Activated CD4-positive, alpha-beta T cell treated with anti-CD3 and anti-CD28 coated beads, Interleukin-2, amount 50 U/mL, for 1 hour (primary cell): ENCODE measurements around the gene ERICH4.
A peak's percentile ranks its signal among the peaks of the same experiment; 100 is the strongest.
"Not testable (repeated sequence)": the region's sequence is repeated elsewhere in the genome, so short reads cannot be mapped to it uniquely, and the experiment has no call there.

Source experiments
- DNase-seq: peaks from one replicate; pipeline ENCODE4 v3.0.0-alpha.2; 2020

The ERICH4 gene

GRCh38 chr19:41442473-41443355 lies at the start of gene ERICH4:
Gene ERICH4, plus strand, starts transcription at chr19:41443156. Its CDS starts 14 bp downstream, at chr19:41443170.
- no peak for DNase-seq

- no peak for DNase-seq
These were observed 47.6 kb upstream of the ERICH4 start for GRCh38 chr19:41395355-41395754.

- DNase-seq: peak; percentile 99
These were observed 45.6 kb upstream of the ERICH4 start, which contains the start of the genes BCKDHA and EXOSC5 for GRCh38 chr19:41397086-41398049. Gene BCKDHA, plus strand, starts transcription at chr19:41397818. Its CDS starts 10 bp downstream, at chr19:41397828. Gene EXOSC5, minus strand, starts transcription at chr19:41397359. Its CDS starts 31 bp downstream, at chr19:41397328.

GRCh38 chr19:41398050-41398418 lies 44.9 kb upstream of the ERICH4 start:
- no peak for DNase-seq

- DNase-seq: no peak
These were observed 44.4 kb upstream of the ERICH4 start for GRCh38 chr19:41398598-41398997.

GRCh38 chr19:41399091-41399490 lies 43.9 kb upstream of the ERICH4 start:
- DNase-seq: no peak

- DNase-seq: no peak
These were observed 43.4 kb upstream of the ERICH4 start for GRCh38 chr19:41399525-41399924.

GRCh38 chr19:41401483-41401882 lies 41.5 kb upstream of the ERICH4 start:
- DNase-seq: no peak

GRCh38 chr19:41402010-41402409 lies 40.9 kb upstream of the ERICH4 start:
- DNase-seq: no peak

GRCh38 chr19:41403181-41403970 lies 39.6 kb upstream of the ERICH4 start:
- no peak for DNase-seq

- no peak for DNase-seq
These were observed 37.2 kb upstream of the ERICH4 start for GRCh38 chr19:41405776-41406175.

GRCh38 chr19:41407271-41407670 lies 35.7 kb upstream of the ERICH4 start:
- no peak for DNase-seq

GRCh38 chr19:41408256-41408655 lies 34.7 kb upstream of the ERICH4 start:
- no peak for DNase-seq

GRCh38 chr19:41408846-41409245 lies 34.1 kb upstream of the ERICH4 start:
- DNase-seq: not testable (repeated sequence)

GRCh38 chr19:41409288-41409687 lies 33.7 kb upstream of the ERICH4 start:
- DNase-seq: no peak

GRCh38 chr19:41410336-41411054 lies 32.5 kb upstream of the ERICH4 start:
- DNase-seq: no peak

- DNase-seq: no peak
These were observed 31.6 kb upstream of the ERICH4 start for GRCh38 chr19:41411100-41411967.

- DNase-seq: no peak
These were observed 31.0 kb upstream of the ERICH4 start for GRCh38 chr19:41411968-41412265.

- DNase-seq: no peak
These were observed 30.0 kb upstream of the ERICH4 start for GRCh38 chr19:41412953-41413352.

GRCh38 chr19:41413947-41414346 lies 29.0 kb upstream of the ERICH4 start:
- DNase-seq: no peak

- no peak for DNase-seq
These were observed 28.5 kb upstream of the ERICH4 start for GRCh38 chr19:41414461-41414860.
